Measurements from ENCODE around the gene TUBA8.

GRCh38 chr22:18111759-18112330 lies 1.2 kb downstream of the TUBA8 start:
- no peak for TF ChIP-seq CTCF (IDR thresholded peaks at IDR 0.05)
- no peak for TF ChIP-seq POLR2A (IDR thresholded peaks at IDR 0.05)
